PFSK-1 (cell line): ENCODE measurements around the gene DDX46.

ENCODE experiments used
- REST ChIP-seq, 2 experiments: IDR thresholded peaks; 2 replicates each; pipeline versions ENCODE4 v1.6.1 to v1.8.0; 2011 to 2012; ENCODE audit warnings: low read depth in 2 of 2, low read length in 2 of 2, control low read depth in 1 of 2, inconsistent platforms in 1 of 2, mild to moderate bottlenecking in 1 of 2, moderate library complexity in 1 of 2; ENCODE audit not compliant: insufficient read depth in 1 of 2
- SIN3A ChIP-seq: IDR thresholded peaks from 2 replicates; pipeline ENCODE4 v1.6.1; 2012; ENCODE audit warnings: mild to moderate bottlenecking, low read length, moderate library complexity, borderline replicate concordance; ENCODE audit not compliant: insufficient read depth
- TAF1 ChIP-seq: IDR thresholded peaks from 2 replicates; pipeline ENCODE4 v1.6.1; 2012; ENCODE audit warnings: low read length, control low read depth, borderline replicate concordance; ENCODE audit not compliant: insufficient read depth

GRCh38 chr5:134846641-134846960 lies 88.0 kb downstream of the DDX46 start:
- no peak for TF ChIP-seq SIN3A
- TF ChIP-seq TAF1: no peak
- TF ChIP-seq REST (IDR thresholded peaks at IDR 0.05; ENCODE audit: insufficient read depth in 1 of 2, low read depth in 2 of 2, low read length in 2 of 2): no peak
